Measurements from ENCODE around the gene CAPZB. TPM values are rescaled to one million over a fixed set of nuclear protein-coding genes. Genes with fewer than 3 reads are reported as not detected.

CAPZB gene
- total and polyA plus RNA-seq, 2 donors (not counting 3 experiments of a cell fraction or from before 2014, with no cell fraction given), result 196 to 347 TPM

GRCh38 chr1:19426294-19427086 is 58.8 kb downstream of the CAPZB start:
- Histone ChIP-seq H3K36me3 (ENCODE audit: control insufficient read depth in 2 of 2, extremely low read depth in 1 of 2, insufficient read depth in 2 of 2, low read length in 2 of 2) (peaks cover 2 to 3% of the 10 kb centered on the region in 2 experiments), H3K27ac (ENCODE audit: insufficient read depth, low read depth, low read length) (no peak overlapping the region), H2AFZ (ENCODE audit: low read depth, low read length) (no peak overlapping the region), H4K20me1 (replicated peaks; ENCODE audit: control insufficient read depth, extremely low read depth, insufficient read depth, low read length) (peaks cover 13% of the 10 kb centered on the region), H3K79me2 (ENCODE audit: control insufficient read depth, insufficient read depth, low read length) (peaks cover 94% of the 10 kb centered on the region), H3K4me2 (ENCODE audit: insufficient read depth, low read length) (no peak overlapping the region), H3K9me1 (replicated peaks; ENCODE audit: control insufficient read depth, extremely low read depth, insufficient read depth, low read length) (no peaks in the 10 kb centered on the region), H3K27me3 (ENCODE audit: control insufficient read depth in 2 of 2, insufficient read depth in 2 of 2, low read length in 2 of 2) (no peaks in the 10 kb centered on the region), H3K4me1 (ENCODE audit: control insufficient read depth, extremely low read depth, insufficient read depth, low read length) (peaks cover 25% of the 10 kb centered on the region), H3K9me3 (replicated peaks; ENCODE audit: control insufficient read depth, insufficient read depth, low read length) (no peaks in the 10 kb centered on the region), H3K4me3 (replicated peaks in 1 of 3; ENCODE audit: insufficient read depth in 1 of 3, low read depth in 1 of 3, low read length in 3 of 3) (no peak overlapping the region), H3K9ac (replicated peaks; ENCODE audit: extremely low read depth, insufficient read depth, low read length) (no peak overlapping the region)
- no TSS peak for BruUV-seq (replicated peaks)
- intact Hi-C loops (cut with micrococcal nuclease) (no loop called here), dilution Hi-C loops (cut with MboI; ENCODE audit: extremely low pct_ligation_motif_present, low sequenced_read_pairs) (no loop called here)
- TF ChIP-seq FOS (IDR thresholded peaks at IDR 0.05; ENCODE audit: borderline replicate concordance, insufficient read depth, low read length) (no peak), GATA2 (IDR thresholded peaks at IDR 0.05; ENCODE audit: insufficient read depth, insufficient read length, low read depth, low read length) (no peak), CTCF (IDR thresholded peaks at IDR 0.05; ENCODE audit: extremely low read depth in 1 of 2, insufficient read depth in 1 of 2, low read depth in 1 of 2, low read length in 2 of 2) (no peak), EZH2 (IDR thresholded peaks at IDR 0.05; ENCODE audit: borderline replicate concordance, low read depth, low read length, severe bottlenecking) (no peak), POLR2A (IDR thresholded peaks at IDR 0.05; ENCODE audit: low read depth, low read length) (no peak), JUN (IDR thresholded peaks at IDR 0.05; ENCODE audit: borderline replicate concordance, insufficient read depth, insufficient read length, low read depth) (no peak), POLR2AphosphoS5 (IDR thresholded peaks at IDR 0.05; ENCODE audit: insufficient read depth, low read depth, low read length) (no peak), MYC (IDR thresholded peaks at IDR 0.05; ENCODE audit: low read depth, low read length) (no peak), MAX (IDR thresholded peaks at IDR 0.05; ENCODE audit: insufficient read depth, insufficient read length) (no peak)
- ChIA-PET POLR2A (no interaction called here), CTCF (no interaction called here)
- DNase-seq (ENCODE audit: low read depth, low spot score) (no peak), FAIRE-seq (no peak)
